GM19468 (cell line): ENCODE data around the gene TCF7L2.

ENCODE experiments used
- ATAC-seq: cut with Tn5 transposase; IDR thresholded peaks from one replicate; pipeline ENCODE4 v1.9.1; 2021; ENCODE audit warnings: mild to moderate bottlenecking, moderate library complexity, moderate number of reproducible peaks; ENCODE audit not compliant: unreplicated experiment; ENCODE audit errors: extremely low read depth

Gene TCF7L2

DNA sequence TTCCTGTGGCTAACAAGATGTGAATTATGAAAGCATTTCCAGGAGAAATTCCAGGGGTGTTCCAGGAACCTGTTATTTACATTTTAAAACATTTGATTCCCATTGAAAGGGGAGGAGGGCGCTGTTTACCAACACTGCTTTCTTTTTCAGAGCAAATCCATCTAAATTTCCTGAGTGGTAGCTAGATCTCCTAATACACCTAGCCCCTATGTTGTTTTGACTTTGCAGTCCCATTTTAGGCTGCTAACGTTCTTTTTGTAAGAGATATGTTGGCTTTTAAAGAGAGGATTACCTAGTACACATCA is 130.8 kb downstream of the TCF7L2 start:
- no peak for ATAC-seq

DNA sequence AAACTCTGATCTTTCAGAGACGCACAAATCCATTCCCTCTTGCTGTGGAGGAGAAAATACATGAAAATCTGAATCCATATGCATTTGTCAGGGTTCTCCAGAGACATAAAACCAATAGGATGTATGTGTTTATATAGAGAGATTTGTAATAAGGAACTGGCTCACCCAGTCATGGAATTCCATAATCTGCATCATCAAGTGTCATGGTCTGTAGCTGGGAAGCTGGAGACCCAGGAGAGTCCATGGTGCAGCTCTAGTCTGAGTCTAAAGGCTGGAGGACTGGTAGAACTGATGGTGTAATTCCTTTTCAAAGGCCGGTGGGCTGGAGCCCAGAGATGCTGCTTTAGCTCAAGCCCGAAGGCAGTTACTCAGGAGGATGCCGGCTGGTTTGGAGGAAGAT is 134.0 kb downstream of the TCF7L2 start:
- ATAC-seq: no peak

DNA sequence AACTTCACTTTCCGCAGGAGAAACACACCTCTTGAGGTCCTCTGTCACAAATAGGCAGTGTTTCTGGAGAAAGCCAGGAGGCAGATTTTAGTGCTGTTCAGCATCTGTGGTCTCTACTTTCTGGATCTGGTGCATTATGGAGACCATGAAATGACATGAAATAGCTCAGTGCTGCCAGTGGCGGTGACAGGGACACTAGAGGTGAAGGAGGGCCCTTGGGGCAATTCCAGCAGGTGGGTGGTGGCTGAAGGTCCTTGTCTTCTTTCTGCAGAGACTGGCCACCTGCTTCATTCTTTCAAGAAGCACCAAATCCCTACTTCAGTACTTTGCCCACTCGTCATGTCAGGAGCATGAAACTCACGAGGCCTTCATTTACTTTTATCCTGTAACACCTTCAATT is 135.7 kb downstream of the TCF7L2 start:
- no peak for ATAC-seq

DNA sequence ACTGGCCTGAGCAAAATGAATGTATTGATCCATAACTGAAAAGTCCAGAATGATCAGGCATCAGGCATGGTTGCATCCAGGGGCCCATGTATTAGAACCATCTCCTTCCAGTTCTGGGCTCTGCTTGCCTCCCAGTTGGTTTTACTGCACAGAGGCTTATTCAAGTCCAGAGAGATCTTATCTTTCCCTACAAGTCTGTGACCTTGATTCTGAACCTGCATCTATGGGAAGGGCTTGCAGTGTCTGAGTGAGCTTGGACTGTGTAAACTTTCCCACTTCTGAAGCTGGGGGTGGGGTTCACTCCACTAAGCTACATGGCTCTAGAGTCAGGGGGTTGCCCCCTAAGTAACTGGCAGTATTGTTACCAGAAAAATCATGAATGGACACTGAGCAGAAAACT is 136.2 kb downstream of the TCF7L2 start:
- no peak for ATAC-seq

DNA sequence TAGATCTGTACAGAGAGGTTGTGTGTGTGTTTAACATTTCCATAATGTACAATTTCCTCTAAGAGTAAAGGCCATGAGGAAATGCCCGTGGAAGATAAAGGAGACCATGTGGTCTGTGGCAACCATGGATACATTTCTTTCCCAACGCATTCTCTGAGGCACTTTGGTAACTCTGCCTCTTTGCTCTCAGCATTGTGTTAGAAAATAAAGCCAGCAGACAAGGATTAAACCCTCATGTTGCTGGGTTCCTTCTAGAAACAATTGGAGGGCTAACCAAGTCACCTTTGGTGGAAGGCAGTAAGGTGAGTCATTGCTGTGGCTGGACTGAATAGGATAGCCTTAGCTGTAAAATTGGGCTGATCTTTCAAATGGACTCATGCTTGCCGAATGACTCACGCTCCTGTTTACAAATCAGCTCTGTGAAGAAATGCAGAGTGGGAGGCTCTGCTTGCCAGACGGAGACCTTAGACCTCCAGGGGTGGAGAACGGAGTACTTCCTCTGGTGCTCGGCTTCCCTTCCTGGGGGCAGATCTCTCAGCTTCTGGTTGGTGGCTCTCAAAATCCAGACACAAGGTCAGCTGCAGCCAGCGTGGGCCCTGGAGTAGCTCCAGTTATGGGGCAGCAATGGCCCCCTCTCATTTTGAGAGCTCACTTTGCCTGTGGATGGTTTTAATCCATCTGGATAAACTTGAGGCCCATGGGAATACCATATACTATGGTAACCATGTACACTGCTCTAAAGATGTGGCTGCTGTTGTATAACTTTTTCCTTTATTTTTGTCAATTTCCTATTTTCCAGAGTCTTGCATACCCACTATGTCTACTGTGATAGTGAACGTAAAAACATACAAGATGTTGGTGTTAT is 137.3 kb downstream of the TCF7L2 start:
- ATAC-seq: no peak

DNA sequence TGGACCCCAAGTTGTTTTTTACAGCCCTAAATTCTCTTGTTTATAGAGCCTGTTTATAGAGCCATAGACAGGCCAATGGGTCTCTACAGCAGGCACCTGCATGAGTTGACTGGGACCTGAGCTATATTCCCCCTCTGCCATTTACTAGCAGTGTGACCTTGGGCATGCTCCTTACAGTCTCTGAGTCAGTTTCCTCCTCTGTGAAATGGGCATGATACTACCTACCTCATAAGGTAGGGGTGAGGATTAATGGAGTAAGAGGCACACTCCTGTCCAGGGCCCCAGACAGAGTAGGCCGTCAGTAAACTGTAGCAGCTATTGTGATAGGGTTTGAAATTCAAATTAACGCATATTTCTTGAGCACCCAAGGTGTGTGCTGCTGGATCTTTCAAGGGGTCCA is 138.1 kb downstream of the TCF7L2 start:
- ATAC-seq: no peak

DNA sequence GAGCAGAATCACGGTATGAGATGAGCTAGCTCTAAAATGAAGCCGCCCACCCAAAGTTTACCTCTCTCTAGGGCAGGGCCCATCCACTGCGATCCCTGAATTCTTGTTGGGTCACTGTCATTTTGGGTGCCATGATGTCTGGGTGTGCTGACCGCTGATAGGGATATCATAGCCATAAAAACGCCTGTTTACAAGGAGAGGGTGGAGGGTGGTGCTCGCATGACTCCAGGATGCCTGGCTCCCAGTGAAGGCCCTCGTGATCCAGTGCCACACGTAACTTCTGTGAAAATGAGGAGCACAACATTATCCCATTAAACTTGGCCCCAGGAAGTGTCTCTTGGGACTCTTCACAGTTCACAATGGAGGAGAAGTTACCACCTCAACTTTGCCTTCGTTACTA is 139.5 kb downstream of the TCF7L2 start:
- no peak for ATAC-seq

DNA sequence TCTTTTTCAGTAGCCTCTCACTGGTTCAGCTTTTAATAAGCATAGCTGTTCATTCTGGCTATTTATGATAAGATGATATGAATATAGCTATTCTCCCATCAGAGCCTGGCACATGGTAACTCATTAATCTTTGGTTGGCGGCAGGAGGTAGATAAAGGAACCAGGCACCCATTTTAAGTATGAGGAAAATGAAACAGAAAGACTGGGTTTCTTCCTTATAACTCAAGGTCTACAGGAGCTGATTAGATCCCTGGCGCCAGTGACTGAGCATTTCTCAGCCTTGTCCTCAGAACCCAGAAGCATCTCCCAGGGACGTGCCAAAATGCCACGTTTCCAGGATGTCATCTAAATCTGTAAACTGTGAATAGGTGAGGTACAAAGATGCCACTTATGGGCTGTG is 141.9 kb downstream of the TCF7L2 start:
- no peak for ATAC-seq

DNA sequence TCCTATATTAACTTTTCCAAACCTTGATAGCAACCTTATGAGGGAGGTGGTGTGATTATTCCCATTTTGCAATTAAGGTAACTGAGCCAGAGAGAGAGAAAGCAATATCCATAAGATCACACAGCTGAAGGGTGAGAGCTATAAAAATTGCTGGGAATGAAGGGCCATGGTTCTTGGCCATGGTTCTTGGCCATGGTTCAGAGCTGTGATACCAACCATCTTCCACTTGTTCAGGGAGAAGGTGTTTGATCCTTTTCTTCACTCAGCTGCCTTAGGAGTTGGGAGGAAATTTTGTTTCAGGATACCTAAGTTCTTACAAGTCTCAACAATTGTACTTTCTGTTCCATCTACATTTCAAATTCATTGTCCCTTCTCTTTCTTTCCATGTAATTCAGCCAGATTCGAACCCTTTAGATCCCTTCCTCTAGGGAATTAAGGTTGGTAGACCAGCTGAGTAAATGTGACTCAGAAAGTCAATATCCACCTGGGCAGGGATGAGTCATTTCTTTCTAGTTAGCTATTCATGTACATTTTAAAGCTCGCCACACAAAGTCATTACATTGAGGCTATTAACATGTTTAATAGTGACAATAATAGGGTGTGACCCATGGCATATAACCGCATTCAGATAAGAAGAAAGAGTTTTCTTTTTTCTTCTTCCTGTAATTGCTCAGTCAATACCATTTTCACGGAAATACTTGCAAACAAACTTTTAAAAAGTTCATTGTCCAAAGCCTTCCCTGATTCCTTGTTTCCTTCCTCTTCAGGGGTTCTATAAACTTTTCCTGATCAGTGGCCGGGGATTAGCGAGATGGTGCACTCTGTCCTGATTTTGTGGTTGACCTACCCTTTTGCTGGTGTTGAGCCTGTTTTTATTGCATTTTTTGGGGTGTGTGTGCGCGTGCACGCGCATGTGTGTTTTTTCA is 143.4 kb downstream of the TCF7L2 start:
- no peak for ATAC-seq

DNA sequence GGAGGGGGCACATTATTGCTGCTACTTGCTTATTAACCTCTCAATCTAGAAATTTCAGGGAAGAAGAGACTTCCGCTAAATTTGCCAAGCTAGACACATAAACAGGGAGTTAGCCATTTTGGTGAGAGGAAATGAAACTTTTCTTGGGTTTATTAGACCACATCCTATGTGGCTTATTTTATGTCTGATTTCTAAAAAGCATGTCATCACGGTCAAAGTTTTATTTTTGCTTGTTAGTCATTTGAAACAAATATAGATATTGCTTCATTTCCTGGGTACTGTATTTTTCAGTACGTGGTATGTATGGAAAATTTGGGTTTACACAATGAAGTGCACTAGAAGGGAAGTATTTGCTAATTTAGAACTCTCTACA is 144.1 kb downstream of the TCF7L2 start:
- ATAC-seq: no peak

DNA sequence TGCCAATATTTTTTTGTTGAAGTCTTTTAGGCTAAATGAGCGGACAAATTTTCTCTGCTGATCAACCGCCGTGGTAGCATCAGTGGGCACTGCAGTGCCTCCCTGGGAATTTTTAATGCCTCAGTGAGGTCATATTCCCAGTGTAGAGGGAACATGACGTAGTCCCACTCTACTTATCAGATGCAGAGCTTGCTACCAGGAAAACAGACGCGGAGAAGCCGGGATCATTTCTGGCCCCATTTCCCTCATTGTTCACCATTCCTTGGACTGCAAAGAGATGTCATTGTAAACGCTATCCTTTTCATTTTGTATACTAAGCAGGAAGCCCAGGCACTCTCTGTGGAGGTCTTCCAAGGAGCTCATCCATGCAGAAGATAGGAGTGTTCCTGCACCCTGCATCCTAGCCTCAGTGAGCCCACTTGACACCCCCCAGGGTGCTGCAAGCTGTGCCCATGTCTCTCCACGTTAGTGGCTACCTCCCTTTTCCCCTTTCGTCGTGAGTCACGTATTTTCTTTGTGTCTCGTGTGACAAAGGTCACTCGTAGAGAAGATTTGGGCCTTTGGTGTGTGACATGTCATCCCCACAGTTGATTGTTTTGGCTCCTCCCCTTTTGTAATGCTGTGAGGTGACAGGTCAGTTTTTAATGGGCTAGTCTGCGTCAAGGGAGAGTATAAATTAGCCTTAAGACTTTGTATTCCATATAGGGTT is 145.5 kb downstream of the TCF7L2 start:
- ATAC-seq: no peak

DNA sequence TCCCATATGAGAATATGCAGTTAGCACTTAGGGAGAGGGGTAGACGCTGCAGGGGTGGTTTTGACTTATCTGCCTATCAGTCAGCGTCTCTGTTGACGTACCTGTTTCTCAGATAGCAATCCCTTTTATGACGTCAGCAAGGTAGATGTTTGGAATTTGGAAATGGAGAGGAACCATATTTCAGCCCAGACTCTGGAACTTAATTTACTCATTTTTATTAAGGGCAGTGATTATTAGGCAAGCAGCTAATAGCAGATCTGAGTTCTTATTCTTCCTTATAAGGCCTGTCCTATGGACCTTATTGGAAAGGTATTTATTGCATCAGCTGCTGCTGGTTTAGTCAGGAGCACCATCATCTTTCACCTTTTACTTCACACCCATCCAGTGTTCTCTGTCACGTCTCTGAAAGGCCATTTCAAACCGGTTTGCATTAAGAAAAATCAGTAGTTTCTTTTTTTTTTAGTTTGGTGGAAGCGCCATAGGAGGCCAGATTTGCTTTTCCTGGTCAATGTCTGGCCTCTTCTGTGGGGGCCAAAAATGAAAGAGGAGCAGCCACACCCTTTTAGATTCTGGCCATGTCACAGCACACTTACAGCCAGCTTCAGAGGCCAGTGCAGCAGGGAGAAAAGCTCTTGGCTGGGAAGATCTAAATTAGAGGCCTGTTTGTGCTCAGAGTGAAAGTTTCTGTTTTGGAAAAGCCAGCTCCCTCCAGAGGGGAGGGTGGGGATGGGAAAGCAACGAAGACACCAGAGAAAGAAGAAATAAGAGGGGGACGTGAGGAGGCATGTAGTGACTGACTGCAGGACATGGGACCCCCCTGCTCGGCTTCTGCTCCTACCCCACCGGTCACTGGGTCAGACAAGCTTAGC is 146.3 kb downstream of the TCF7L2 start:
- no peak for ATAC-seq

DNA sequence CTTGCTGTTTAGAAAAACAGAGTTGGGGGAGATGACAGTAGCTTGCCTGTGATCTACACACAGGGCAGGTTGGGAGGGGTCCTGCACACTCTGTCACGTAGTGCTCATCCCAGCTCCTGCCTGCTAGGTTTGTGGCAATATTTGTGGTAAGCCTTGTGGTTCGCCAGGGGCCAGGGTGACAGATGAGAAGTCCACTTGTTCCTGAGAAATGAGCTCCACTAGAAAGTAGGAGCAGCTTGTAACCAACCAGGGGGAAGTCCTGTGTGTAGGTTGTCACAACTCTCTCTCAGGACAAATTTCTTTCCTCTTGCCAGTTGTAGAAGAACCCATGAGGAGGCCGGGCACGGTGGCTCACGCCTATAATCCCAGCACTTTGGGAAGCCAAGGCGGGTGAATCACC is 147.0 kb downstream of the TCF7L2 start:
- no peak for ATAC-seq

DNA sequence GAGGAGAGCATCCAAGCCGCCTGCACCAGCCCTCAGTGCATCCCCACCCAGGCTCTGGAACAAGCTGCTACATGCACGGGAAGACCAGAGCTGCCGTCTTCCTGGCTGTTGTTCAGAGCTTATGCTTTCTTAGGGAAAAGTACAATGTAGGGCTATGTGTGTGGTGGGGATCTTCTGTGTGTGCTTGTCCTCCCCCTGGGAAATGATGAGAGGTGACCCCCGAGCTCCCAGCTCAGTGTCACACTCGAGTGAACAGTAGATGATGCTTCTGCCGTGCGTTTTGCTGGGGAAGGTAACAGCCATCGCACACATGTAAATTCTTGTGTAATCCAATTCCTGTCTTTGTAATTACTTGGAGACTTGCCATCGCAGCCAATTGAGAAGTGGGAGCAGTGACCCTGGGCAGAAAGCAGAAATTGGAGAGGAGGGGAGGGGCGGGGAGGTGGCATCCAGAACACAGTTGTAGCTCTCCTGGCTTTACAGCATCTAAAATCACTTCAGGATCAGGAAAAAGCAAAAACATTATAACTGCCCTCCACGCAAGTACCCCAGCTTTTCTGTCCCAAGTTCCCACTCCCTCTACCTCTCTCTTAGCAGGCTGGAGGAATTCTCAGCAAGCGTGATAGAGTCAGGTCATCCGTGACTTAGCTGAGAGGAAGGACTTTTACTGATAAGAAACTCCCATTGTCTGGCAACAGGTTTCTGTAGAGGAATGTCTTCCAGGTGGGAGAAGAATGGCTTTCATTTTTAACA is 149.6 kb downstream of the TCF7L2 start:
- ATAC-seq: no peak

DNA sequence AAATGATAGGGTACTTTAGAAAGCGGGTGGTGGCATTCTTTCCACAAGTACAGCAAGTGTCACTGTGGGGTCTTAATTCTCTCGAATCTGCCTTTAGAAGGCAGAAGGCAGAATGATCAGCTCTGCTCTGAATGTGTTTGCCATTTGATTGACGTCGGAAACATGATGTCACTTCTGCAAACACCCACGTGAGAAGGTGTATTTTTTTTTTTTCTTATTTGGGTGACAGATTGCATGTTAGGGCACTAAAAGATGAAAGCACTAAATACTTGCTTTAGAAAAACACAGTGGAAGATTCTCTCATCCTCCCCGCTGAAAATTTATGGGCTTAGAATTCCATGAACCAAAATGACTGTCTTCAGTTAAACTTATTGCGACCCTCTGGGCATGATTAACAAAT is 150.2 kb downstream of the TCF7L2 start:
- no peak for ATAC-seq

DNA sequence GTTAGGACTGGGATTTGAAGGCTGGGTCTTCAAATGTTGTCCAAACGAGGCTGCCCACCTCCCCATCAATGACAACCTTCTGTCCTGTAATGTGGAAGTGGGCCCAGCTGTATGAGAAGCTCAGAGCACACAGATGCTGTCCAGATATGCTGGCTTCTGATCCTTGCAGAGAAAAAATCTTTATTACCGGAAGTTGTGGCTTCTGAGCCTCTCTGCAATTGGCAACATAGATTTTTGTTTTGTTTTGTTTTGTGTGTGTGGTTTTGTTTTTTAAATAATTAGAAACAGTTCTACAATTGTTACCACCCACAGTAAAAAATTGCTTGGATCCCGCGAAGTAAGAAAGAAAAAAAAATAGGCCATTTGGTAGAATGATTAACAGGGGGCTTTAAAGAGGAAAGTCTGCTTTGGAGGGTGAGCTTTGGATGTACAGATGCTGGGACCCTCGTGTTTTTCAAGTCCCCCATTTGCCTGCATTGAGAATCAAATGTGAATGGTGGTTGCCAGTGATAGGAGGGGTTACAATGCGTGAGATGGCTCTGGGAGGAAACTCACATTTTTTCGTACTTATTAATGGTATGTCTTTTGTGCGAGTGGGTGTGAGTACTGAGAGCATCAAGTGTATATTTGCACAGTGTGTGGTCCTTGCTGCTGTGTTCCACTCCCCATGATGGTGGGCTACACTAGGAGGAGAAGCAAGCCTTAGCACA is 153.2 kb downstream of the TCF7L2 start:
- ATAC-seq: no peak

DNA sequence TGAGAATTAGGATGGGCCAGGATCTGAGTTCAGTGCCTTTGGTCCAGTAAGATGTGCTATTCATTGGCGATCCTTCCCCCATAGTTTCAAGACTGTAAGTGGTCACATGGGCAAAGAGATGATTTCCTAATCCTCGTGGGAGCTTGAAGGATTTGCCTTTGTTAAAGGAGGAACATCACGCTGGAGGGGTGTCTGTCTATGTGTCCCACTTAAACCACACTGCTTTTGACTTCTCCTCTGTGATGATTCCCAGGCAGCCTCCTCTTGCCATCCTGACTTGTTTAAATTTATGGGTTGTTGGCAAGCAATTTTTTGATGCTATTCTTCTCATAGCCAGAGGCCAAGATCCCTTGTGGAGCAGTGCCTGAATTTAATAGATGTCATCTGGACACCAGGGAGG is 154.0 kb downstream of the TCF7L2 start:
- no peak for ATAC-seq

DNA sequence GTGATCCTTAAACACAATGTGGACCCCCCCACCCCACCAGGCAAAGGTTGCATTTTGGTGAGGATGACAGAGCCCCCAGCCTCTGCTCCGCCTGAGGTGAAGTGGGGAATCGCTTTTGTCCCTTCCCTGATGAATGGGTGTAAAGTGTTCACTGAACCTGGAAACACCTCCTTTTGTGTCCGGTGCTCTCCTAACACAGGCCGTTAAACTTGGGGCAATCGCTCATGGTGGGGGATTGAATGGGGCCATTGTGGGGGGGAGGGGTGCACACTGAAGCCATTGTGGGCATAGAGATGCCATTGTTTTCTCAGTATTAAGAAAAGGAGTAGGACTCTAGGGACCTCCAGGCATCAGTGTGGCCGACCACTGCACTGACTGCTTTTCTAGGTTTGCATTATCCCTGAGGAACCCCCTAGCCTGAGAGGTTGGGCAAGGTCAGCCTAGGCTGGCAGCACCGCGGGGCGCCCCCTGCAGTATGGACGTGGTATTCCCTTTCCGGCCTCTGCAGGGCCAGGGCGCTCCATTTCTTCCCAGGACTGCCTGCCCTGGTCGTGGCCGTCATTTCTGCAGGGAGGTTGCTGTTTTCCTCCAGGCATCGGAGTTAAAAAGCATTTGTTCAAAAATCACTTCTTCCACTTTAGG is 158.3 kb downstream of the TCF7L2 start:
- no peak for ATAC-seq
